A549 treated with ZK216348 at 1 μM for 4 hours (cell line): ENCODE data around the gene TRIM9. TPM values are rescaled to one million over a fixed set of nuclear protein-coding genes. Genes with fewer than 3 reads are reported as not detected.

Experiments
- total RNA-seq: library from RNA; stranded (reverse); fragments of 200-300 nt; extraction: Qiagen RNA extraction; gene quantifications from 5 replicates; pipeline ENCODE4 v1.2.3, GENCODE V29; 2022; ENCODE audit warnings: low read depth

The TRIM9 gene
- total RNA-seq, result 8.7 to 14.2 TPM (median 11.2 TPM) in 5 replicates

DNA sequence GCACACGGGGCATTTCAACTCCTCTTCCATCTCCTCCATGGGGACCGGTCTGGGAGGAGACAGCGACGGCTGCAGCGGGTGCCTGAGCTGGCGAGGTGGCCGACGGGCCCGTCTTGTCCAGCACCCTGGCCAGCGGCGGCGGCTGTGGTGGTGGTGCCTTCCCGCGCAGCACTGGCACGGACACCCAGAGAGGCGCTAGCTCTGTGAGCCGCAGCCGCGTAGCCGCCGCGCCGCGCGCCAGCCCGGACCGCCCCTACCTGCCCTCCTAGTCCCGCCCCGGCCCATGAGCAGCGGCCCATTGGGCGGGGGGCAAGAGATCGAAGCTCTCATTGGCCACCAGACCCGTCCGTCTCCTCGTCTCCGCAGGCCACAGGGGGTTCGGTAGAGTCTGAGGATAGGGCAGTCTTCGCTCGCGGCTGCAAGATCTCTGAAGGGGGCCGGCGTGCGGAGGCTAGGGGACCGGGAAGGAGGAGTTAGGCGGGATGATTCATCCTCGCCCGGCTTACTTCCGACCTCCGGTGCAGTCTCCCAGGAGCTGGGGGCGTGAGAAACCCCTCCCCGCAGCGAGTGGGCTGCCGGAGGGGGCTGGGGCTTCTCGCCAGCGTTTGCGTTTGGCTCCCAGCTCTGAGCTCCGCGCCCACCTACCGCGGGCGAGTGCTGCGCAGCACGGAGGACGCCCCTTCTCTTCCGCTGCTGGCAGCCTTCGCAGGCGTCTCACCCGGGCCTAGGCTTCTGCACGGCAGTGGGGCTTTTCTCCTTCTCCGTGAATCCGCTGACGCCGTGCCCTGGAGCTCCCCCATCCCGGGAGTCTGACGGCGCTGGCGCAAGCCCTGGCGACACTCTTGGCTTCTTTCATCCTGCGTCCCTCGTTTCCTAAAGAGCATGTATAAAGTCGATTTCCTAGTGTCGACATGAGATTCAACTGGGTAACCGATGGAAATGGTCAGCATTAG lies at the start of gene TRIM9:
TRIM9 (minus strand) TSS at position 205 of the 953 bp plus-strand sequence; CDS start at position 39, 166 bp downstream.

DNA sequence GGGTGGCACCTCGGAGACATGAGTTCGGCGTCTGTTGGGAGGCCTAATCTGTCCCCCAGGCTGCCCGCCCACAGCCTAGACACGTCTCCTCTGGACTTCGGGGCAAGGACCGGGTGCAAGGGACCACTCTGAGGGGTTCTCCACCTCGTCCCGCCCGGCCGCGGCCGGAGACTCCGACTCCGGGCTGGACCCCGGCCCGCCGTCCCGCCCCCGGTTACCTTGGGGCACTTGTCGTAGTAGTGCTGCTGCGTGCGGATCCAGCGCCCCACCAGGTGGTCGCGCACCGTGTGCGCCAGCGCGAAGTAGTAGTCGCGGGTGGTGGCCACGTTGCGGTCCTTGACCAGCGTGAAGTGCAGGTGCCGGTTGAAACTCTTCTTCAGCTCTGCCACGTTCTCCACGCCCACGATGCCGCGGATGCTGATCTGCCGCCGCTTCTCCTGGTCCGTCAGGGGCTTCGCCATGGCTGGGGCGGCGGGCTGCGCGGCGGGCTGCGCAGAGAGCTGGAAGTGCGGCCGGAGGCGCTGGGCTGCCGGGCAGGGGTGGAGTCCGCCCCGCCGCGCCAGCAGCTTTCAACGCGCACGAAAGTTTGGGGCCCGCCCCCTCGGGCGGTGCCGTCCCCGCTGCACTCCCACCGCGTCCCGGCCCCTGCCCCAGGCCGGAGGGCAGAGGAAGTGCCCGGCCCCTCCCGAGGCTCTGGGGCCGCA lies 150.8 kb downstream of the TRIM9 start, which contains the start of gene PYGL:
PYGL (minus strand) TSS at position 541 of the 704 bp plus-strand sequence; CDS start at position 461, 80 bp downstream.

Other genes with a start within 250 kb of the TRIM9 start
- not detected in 5 replicates for gene ABHD12B, start 223.1 kb downstream of the TRIM9 start, total RNA-seq
- 117 to 150 TPM (median 145 TPM) in 5 replicates for gene PYGL, start 150.6 kb downstream of the TRIM9 start, total RNA-seq
- 28.6 to 60.5 TPM (median 39.6 TPM) in 5 replicates for gene TMX1, start 145.1 kb upstream of the TRIM9 start, total RNA-seq